Measurements from ENCODE around the gene GLUL. TPM values are rescaled to one million over a fixed set of nuclear protein-coding genes. Genes with fewer than 3 reads are reported as not detected.
"Not testable (repeated sequence)": the region's sequence is repeated elsewhere in the genome, so short reads cannot be mapped to it uniquely, and the experiment has no call there.

The GLUL gene
- total and polyA plus RNA-seq, 7 donors = 414 to 1,489 (median 757) TPM

DNA sequence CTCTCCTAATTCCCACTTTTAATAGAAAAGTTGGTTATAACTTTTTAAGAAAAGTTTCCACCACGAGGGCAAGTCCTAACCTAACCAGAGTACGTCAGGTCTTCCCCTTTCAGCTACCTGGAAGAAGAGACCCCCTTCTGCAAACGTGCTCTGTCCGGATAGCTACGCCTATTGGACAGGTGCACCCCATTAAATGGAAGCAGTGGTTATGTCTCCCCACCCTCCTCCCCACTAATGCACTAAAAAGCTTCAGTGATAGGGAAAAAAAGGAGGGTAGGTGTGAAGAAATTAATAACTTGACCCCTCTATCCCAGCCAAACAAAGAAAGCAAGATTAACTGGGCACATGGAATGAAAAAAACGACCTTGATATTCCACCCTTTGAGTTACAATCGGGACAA lies 7.7 kb downstream of the GLUL start:
- Histone ChIP-seq H3K27me3 (no peaks in the 10 kb centered on the region), H3K9me3 (no peaks in the 10 kb centered on the region), H3K27ac (no peak overlapping the region), H3K36me3 (peaks cover 48 to 76% (median 56%) of the 10 kb centered on the region in 4 donors), H3K4me1 (peaks cover 0 to 36% (median 28%) of the 10 kb centered on the region in 4 donors), H3K4me3 (no peak overlapping the region)
- DNase-seq = no peak
- TF ChIP-seq EP300 (IDR thresholded peaks at IDR 0.05) (no peak), POLR2AphosphoS5 (IDR thresholded peaks at IDR 0.05) (peak in 1 of 4 donors; percentile 3), POLR2A (IDR thresholded peaks at IDR 0.05) (no peak)
- intact Hi-C loops (cut with DNase I) = no loop called here
- 79 to 89% methylated on average over 7 of the region's 7 CpGs for WGBS, 2 donors

DNA sequence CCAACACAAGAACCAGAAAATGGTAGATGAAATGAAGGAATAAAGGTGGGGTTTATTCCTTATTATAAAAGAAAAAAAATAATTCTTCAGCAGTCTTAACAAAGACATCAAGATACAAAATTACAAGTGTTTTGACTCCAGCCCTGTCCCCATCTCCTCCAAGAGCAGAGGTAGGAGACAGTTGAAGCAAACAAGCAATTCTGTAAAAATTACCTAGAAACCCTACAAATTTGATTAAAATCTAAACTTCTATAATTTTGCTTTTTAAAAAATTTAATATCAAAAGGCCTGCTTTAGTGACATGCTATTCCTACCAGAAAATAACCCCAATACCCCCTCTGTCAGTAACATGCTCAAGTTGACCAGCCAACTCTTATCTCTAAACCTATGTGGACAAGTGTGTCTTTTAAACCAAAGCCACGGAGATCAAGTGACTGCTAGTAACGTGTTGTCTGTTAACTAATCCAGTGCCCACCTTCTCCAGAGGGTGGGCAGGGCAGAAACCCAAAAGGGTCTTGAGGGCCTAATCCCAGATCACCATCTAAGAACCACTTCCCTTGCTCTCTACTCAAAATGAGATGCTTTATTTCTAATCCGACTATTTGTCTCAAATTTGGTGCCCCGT lies 8.4 kb downstream of the GLUL start:
- intact Hi-C loops (cut with DNase I) = no loop called here
- DNase-seq = no peak
- Histone ChIP-seq H3K4me3 (no peak overlapping the region), H3K27me3 (no peaks in the 10 kb centered on the region), H3K4me1 (peaks cover 0 to 28% (median 21%) of the 10 kb centered on the region in 4 donors), H3K27ac (peak overlapping the region in 2 of 4 donors; percentile 20 to 29), H3K36me3 (peaks cover 43 to 68% (median 50%) of the 10 kb centered on the region in 4 donors), H3K9me3 (no peaks in the 10 kb centered on the region)
- 78 to 92% methylated on average over 4 of the region's 4 CpGs for WGBS, 2 donors
- TF ChIP-seq, protein P1, sequence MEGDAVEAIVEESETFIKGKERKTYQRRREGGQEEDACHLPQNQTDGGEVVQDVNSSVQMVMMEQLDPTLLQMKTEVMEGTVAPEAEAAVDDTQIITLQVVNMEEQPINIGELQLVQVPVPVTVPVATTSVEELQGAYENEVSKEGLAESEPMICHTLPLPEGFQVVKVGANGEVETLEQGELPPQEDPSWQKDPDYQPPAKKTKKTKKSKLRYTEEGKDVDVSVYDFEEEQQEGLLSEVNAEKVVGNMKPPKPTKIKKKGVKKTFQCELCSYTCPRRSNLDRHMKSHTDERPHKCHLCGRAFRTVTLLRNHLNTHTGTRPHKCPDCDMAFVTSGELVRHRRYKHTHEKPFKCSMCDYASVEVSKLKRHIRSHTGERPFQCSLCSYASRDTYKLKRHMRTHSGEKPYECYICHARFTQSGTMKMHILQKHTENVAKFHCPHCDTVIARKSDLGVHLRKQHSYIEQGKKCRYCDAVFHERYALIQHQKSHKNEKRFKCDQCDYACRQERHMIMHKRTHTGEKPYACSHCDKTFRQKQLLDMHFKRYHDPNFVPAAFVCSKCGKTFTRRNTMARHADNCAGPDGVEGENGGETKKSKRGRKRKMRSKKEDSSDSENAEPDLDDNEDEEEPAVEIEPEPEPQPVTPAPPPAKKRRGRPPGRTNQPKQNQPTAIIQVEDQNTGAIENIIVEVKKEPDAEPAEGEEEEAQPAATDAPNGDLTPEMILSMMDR (IDR thresholded peaks at IDR 0.05) = no peak
- TF ChIP-seq POLR2AphosphoS5 (IDR thresholded peaks at IDR 0.05) = peak in 3 of 4 donors; percentile 19 to 45 (median 24)

DNA sequence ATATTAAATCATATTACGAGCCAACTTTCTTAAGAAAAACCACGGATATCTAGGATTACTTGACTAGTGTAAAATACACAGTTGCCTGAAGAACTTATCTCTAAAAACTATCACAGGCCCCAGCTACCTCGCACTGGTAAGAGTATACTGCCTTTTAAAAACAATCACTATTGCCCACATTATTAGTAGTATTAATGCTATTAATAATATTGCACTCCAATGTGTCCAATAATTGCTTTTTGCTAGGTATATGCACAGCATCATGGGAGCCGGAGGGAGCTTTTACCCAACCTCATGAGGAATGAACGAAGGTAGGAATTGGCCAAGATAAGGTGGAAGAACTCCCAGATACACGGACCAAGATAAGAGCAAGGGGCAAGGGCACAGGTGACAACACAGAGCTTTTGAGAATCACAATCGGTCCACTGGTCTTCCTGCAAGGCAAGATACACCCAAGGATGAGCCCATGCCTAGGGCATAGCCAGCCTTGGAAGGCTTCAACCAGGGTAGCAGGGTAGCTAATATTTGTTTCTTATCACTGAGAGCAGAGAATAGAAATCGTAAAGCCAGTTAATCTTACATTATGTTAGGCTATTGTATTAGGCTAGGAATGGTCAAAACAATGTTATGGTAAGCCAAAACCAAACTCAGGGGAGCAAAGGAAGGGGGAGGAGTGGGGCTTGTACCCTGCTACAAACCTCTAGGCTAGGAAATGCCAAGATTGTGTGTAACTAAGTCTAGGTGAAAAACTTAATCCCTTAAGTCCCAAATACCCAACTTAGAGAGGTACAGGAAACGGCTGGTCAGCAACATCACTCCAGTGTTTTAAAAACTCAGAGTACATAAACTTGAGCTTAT lies 9.4 kb downstream of the GLUL start:
- intact Hi-C loops (cut with DNase I) = no loop called here
- 89 to 91% methylated on average over 9 of the region's 9 CpGs for WGBS, 2 donors
- no peak for TF ChIP-seq POLR2A (IDR thresholded peaks at IDR 0.05)
- peak in 1 of 4 donors; percentile 24 for TF ChIP-seq POLR2AphosphoS5 (IDR thresholded peaks at IDR 0.05)
- Histone ChIP-seq H3K27ac (peak overlapping the region in 2 of 4 donors; percentile 8 to 20), H3K9me3 (no peaks in the 10 kb centered on the region), H3K36me3 (peaks cover 33 to 59% (median 41%) of the 10 kb centered on the region in 4 donors), H3K4me3 (no peak overlapping the region), H3K27me3 (no peaks in the 10 kb centered on the region), H3K4me1 (peaks cover 0 to 29% (median 14%) of the 10 kb centered on the region in 4 donors)
- no peak for DNase-seq

DNA sequence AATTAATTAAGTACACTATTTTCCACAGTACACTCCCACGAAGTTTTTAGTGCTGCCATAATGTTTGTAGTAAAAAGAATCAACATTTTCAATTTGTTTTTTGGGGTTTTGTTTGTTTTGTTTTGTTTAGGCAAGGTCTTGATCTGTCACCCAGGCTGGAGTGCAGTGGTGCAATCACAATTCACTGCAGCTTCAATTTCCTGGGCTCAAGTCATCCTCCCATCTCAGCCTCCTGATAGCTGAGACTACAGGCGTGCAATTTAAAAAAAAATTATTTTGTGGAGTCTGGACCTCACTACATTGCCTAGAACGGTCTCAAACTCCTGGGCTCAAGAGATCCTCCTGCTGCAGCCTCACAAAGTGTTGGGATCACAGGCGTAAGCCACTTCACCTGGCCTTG lies 11.4 kb downstream of the GLUL start:
- peak overlapping the region in 3 of 4 donors; percentile 26 to 55 (median 43) for H3K27ac ChIP-seq
- no peak overlapping the region for H3K4me3 ChIP-seq
- intact Hi-C loops (cut with DNase I) = no loop called here
- H3K4me1 ChIP-seq = peaks cover 0 to 18% (median 7%) of the 10 kb centered on the region in 4 donors
- no peaks in the 10 kb centered on the region for H3K27me3 ChIP-seq
- WGBS, 2 donors = 69 to 82% methylated on average over 4 of the region's 4 CpGs
- no peak for DNase-seq
- TF ChIP-seq EP300 (IDR thresholded peaks at IDR 0.05) (no peak), POLR2AphosphoS5 (IDR thresholded peaks at IDR 0.05) (peak in 1 of 4 donors; percentile 2)
- TF ChIP-seq, protein P1 (IDR thresholded peaks at IDR 0.05) = no peak
- no peaks in the 10 kb centered on the region for H3K9me3 ChIP-seq
- peaks cover 14 to 39% (median 21%) of the 10 kb centered on the region in 4 donors for H3K36me3 ChIP-seq

DNA sequence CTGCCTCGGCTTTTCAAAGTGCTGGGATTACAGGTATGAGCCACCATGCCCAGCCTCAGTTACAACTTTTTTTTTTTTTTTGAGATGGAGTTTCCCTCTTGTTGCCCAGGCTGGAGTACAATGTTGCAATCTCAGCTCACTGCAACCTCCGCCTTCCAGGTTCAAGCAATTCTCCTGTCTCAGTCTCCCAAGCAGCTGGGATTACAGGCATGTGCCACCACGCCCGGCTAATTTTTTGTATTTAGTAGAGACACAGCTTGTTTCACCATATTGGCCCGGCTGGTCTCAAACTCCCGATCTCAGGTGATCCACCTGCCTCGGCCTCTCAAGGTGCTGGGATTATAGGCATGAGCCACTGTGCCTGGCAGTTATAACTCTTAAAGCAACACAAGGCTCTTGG lies 11.8 kb downstream of the GLUL start:
- H3K9me3 ChIP-seq; H3K4me3 ChIP-seq; DNase-seq; H3K27me3 ChIP-seq; intact Hi-C loops (cut with DNase I): not testable (repeated sequence)
- peaks cover 0 to 18% (median 7%) of the 10 kb centered on the region in 4 donors for H3K4me1 ChIP-seq
- peak in 1 of 4 donors; percentile 2 for TF ChIP-seq POLR2AphosphoS5 (IDR thresholded peaks at IDR 0.05)
- H3K27ac ChIP-seq = peak overlapping the region in 1 of 4 donors; percentile 55
- WGBS, 2 donors = 84 to 92% methylated on average over 7 of the region's 7 CpGs
- peaks cover 12 to 35% (median 18%) of the 10 kb centered on the region in 4 donors for H3K36me3 ChIP-seq

DNA sequence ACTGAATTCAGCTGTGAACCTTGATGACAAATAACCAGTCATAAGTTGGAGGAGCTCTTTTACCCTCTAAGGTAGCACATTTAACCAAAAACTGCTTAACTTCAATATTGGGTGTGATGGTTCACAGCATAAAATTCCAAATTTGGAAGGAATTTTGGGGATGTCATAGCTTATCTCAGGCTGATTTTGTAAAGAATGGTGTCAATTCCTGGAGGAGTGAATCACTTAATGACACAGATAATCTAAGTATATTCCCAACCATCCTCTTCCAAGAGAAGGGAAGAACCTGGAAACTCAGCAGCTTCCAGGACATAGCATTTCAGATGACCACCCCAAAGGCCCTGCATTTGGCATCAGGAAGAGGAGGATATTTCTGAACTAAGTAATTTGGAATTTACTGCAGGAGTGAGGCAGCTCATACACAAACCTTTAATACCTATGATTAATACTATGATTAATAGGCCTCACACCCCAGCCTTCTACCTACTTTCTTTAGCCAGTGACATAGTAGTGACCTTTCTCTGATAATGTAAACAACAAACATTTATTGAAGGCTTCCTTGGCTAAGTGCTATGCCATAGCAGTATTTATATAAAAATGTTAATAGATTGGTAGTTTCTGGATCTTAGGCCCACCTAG lies 14.5 kb downstream of the GLUL start:
- peaks cover 0 to 7% (median under 1%) of the 10 kb centered on the region in 4 donors for H3K36me3 ChIP-seq
- no peak for DNase-seq
- intact Hi-C loops (cut with DNase I) = no loop called here
- H3K9me3 ChIP-seq = no peaks in the 10 kb centered on the region
- no peak for TF ChIP-seq POLR2A (IDR thresholded peaks at IDR 0.05)
- TF ChIP-seq, protein P1 (IDR thresholded peaks at IDR 0.05) = no peak
- no peak for TF ChIP-seq POLR2AphosphoS5 (IDR thresholded peaks at IDR 0.05)
- no peak for TF ChIP-seq EP300 (IDR thresholded peaks at IDR 0.05)
- H3K27ac ChIP-seq = peak overlapping the region in 2 of 4 donors; percentile 3 to 36
- peaks cover 0 to 5% (median 2%) of the 10 kb centered on the region in 4 donors for H3K4me1 ChIP-seq
- H3K4me3 ChIP-seq = no peak overlapping the region
- no peaks in the 10 kb centered on the region for H3K27me3 ChIP-seq

Measured in sigmoid colon (tissue), 7 donors.